Endometrial microvascular endothelial cells (primary cell): ENCODE measurements around the gene ARHGEF11. TPM values are rescaled to one million over a fixed set of nuclear protein-coding genes. Genes with fewer than 3 reads are reported as not detected.
"Not testable (repeated sequence)": the region's sequence is repeated elsewhere in the genome, so short reads cannot be mapped to it uniquely, and the experiment has no call there.

ENCODE experiments used
- in situ Hi-C: cut with HindIII; loops from 2 replicates; pipeline ENCODE4 v1.10.0; 2017; ENCODE audit warnings: low sequenced_read_pairs, low pct_unique_long_range_greater_than_20kb; ENCODE audit errors: inconsistent ontology term
- total RNA-seq: library from RNA; depleted of rRNA; stranded (reverse); fragments of >200 nt; gene quantifications from one replicate; pipeline ENCODE4 v1.2.3, GENCODE V29; 2015; ENCODE audit errors: inconsistent ontology term

The ARHGEF11 gene
- total RNA-seq, 1 donor from 2014 or later, result 13.2 TPM

- in situ Hi-C loops, result no loop called here
These were observed 103.9 kb downstream of the ARHGEF11 start for GRCh38 chr1:156941675-156942074.

- in situ Hi-C loops, result no loop called here
These were observed 105.7 kb downstream of the ARHGEF11 start for GRCh38 chr1:156939786-156940334.

GRCh38 chr1:156938813-156939212 is 106.7 kb downstream of the ARHGEF11 start:
- in situ Hi-C loops, result no loop called here

- in situ Hi-C loops, result no loop called here
These were observed 107.7 kb downstream of the ARHGEF11 start for GRCh38 chr1:156937883-156938282.

GRCh38 chr1:156936721-156937220 is 108.8 kb downstream of the ARHGEF11 start:
- in situ Hi-C loops, result no loop called here

- in situ Hi-C loops, result no loop called here
These were observed 109.4 kb downstream of the ARHGEF11 start for GRCh38 chr1:156936191-156936590.

- in situ Hi-C loops, result no loop called here
These were observed 109.9 kb downstream of the ARHGEF11 start for GRCh38 chr1:156935505-156936128.

GRCh38 chr1:156933136-156933535 is 112.4 kb downstream of the ARHGEF11 start:
- in situ Hi-C loops, result no loop called here

GRCh38 chr1:156931974-156932710 is 113.4 kb downstream of the ARHGEF11 start:
- in situ Hi-C loops, result no loop called here

GRCh38 chr1:156931211-156931952 is 114.2 kb downstream of the ARHGEF11 start:
- in situ Hi-C loops, result no loop called here

GRCh38 chr1:156930483-156930882 is 115.1 kb downstream of the ARHGEF11 start:
- in situ Hi-C loops, result no loop called here

- in situ Hi-C loops, result no loop called here
These were observed 115.8 kb downstream of the ARHGEF11 start for GRCh38 chr1:156929596-156930238.

GRCh38 chr1:156928043-156928602 is 117.4 kb downstream of the ARHGEF11 start:
- in situ Hi-C loops, result no loop called here

- in situ Hi-C loops, result no loop called here
These were observed 118.1 kb downstream of the ARHGEF11 start for GRCh38 chr1:156927215-156928042.

- in situ Hi-C loops, result not testable (repeated sequence)
These were observed 118.8 kb downstream of the ARHGEF11 start for GRCh38 chr1:156926695-156927094.

- in situ Hi-C loops, result no loop called here
These were observed 119.4 kb downstream of the ARHGEF11 start for GRCh38 chr1:156926175-156926574.

- in situ Hi-C loops, result no loop called here
These were observed 120.2 kb downstream of the ARHGEF11 start for GRCh38 chr1:156925154-156926010.
